ENCODE data around the gene CXCL6.
A peak's percentile ranks its signal among the peaks of the same experiment; 100 is the strongest.

Gene CXCL6

DNA sequence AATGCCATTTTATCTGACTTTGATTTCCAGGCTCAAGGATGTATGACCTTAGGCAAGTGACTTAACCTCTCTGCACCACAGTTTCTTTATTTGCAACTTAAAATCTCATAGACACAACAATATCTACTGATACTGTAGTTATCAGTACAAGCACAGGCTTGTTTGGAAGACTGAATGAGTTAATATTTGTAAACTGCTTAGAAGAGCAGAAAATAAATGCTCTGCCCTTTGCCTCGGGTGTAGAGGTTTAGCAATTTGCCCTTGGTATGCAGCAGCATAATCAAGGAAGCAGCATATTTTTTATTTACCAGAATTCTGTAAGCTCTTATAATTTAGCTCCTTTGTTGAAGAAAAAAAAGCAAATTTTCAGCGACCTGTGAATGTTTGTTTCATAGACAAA is 29.8 kb downstream of the CXCL6 start:
- TF ChIP-seq, protein P1, sequence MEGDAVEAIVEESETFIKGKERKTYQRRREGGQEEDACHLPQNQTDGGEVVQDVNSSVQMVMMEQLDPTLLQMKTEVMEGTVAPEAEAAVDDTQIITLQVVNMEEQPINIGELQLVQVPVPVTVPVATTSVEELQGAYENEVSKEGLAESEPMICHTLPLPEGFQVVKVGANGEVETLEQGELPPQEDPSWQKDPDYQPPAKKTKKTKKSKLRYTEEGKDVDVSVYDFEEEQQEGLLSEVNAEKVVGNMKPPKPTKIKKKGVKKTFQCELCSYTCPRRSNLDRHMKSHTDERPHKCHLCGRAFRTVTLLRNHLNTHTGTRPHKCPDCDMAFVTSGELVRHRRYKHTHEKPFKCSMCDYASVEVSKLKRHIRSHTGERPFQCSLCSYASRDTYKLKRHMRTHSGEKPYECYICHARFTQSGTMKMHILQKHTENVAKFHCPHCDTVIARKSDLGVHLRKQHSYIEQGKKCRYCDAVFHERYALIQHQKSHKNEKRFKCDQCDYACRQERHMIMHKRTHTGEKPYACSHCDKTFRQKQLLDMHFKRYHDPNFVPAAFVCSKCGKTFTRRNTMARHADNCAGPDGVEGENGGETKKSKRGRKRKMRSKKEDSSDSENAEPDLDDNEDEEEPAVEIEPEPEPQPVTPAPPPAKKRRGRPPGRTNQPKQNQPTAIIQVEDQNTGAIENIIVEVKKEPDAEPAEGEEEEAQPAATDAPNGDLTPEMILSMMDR (IDR thresholded peaks at IDR 0.05; ENCODE audit: extremely low read depth, missing control alignments): no peak
- DNase-seq (ENCODE audit: low spot score): no peak

GRCh38 chr4:73867783-73868182 is 31.3 kb downstream of the CXCL6 start:
- TF ChIP-seq, protein P1 (IDR thresholded peaks at IDR 0.05; ENCODE audit: extremely low read depth, missing control alignments): no peak
- no peak for DNase-seq (ENCODE audit: low spot score)

GRCh38 chr4:73868206-73869129 is 32.0 kb downstream of the CXCL6 start:
- TF ChIP-seq, protein P1 (IDR thresholded peaks at IDR 0.05; ENCODE audit: extremely low read depth, missing control alignments): no peak
- peak; percentile 21 for DNase-seq (ENCODE audit: low spot score)

GRCh38 chr4:73869130-73870055 is 32.9 kb downstream of the CXCL6 start, which contains the start of gene CXCL1:
Gene CXCL1 (plus strand): TSS chr4:73869393. CDS start chr4:73869471, 78 bp downstream.
- DNase-seq (ENCODE audit: low spot score): no peak
- TF ChIP-seq, protein P1 (IDR thresholded peaks at IDR 0.05; ENCODE audit: extremely low read depth, missing control alignments): no peak

DNA sequence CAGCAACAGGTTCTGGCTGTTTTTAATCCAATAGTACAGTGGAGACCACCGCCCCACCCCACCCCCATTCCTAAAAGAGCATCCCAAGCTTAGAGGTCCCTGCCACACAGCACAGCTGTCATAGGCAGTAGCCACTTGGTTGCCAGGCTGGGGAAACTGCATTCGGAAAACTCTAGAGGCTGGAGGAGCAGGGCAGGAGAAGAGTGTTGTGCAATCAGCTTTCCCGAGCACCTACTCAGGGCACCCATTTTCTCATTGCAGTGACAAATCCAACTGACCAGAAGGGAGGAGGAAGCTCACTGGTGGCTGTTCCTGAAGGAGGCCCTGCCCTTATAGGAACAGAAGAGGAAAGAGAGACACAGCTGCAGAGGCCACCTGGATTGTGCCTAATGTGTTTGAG is 33.8 kb downstream of the CXCL6 start:
- TF ChIP-seq, protein P1 (IDR thresholded peaks at IDR 0.05; ENCODE audit: extremely low read depth, missing control alignments): no peak
- DNase-seq (ENCODE audit: low spot score): no peak

- DNase-seq (ENCODE audit: low spot score): no peak
- TF ChIP-seq, protein P1 (IDR thresholded peaks at IDR 0.05; ENCODE audit: extremely low read depth, missing control alignments): no peak
Observed at GRCh38 chr4:73870768-73871167, 34.3 kb downstream of the CXCL6 start.

Measured in GM20000 (cell line).